Measurements from ENCODE around the gene NR3C1.
"Not testable (repeated sequence)": the region's sequence is repeated elsewhere in the genome, so short reads cannot be mapped to it uniquely, and the experiment has no call there.

Gene NR3C1

DNA sequence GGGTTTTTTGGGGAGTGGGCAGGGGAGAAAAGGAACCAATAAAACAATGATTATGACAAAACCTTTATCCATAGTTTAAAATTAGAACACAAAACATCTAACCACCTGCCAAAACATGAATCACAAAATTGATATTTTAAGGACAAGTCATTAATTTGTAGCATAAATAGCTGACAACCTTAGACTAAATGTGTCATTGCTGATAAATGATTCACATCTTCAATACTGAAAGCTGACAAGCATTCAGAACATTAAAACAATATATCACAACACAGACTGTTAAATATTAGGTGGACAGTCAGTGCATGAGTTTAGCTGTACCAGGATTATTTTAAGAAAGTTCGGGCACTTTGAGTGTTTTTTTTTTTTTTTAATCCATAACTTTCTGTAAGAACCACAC lies 71.5 kb downstream of the NR3C1 start:
- no peak for DNase-seq

DNA sequence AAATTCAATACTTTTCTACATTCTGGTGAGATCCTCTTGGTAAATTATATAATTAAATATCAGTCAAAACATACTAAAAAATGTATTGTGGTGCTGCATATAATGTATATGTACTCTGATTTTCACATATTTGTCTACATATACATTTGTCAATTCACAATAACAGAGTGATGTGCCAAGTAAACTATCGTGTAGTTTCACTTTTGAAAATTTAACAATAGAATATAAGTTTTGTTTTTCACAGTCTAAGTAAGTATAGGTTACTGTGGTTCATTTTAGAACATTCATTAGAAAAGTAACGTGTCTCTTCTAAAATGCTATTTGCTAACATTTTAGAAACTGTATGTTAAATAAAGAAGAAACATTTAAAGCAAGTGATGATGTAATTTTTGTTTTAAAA lies 73.6 kb downstream of the NR3C1 start:
- no peak for DNase-seq

DNA sequence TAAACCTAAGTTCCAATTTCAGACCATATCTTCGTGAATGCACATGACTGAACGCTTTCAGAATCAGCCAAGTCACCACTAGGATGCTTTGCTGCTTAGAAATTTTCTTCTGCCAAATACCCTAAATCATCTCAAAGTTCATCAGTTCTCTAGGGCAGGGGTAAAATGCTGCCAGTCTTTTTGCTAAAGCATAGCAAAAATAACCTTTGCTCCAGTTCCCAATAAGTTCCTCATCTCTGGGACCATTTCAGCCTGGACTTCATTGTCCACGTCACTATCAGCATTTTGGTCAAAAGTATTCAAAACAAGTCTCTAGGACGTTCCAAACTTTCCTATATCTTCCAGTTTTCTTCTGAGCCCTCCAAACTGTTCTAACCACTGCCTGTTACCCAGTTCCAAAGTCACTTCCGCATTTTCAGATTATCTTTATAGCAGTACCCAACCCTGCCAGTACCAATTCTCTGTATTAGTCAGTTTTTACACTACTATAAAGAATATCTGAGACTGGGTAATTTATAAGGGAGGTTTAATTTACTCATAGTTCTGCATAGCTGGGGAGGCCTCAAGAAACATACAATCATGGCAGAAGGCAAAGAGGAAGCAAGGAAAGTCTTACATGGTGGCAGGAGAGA lies 74.8 kb downstream of the NR3C1 start:
- DNase-seq, result no peak

DNA sequence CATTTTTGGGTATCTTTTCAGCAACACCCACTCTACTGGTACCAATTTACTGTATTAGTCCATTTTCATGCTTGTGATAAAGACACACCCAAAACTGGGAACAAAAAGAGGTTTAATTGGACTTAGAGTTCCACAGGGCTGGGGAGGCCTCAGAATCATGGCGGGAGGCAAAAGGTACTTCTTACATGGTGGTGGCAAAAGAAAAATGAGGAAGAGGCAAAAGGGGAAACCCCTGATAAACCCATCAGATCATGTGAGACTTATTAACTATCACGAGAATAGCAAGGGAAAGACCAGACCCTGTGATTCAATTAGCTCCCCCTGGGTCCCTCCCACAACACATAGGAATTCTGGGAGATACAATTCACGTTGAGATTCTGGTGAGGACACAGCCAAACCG lies 78.4 kb downstream of the NR3C1 start:
- not testable (repeated sequence) for DNase-seq

DNA sequence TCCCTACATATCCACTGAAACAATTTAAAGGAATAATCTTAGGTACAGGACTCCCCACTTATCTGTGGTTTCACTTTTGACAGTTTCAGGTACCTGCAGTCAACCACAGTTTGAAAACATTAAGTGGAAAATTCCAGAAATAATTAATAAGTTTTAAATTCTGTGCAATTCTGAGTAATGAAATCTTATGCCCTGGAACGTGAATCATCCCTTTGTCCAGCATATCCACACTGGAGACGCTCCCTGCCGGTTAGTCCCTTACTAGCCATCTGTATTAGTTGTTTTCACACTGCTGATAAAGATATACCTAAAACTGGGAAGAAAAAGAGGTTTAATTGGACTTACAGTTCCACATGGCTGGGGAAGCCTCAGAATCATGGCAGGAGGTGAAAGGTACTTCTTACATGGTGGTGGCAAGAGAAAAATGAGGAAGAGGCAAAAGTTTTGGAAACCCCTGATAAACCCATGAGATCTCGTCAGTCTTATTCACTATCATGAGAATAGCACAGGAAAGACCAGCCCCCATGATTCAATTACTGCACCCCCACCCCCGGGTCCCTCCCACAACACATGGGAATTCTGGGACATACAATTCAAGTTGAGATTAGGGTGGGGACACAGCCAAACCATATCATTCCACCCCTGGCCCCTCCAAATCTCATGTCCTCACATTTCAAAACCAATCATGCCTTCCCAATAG lies 80.4 kb downstream of the NR3C1 start:
- not testable (repeated sequence) for DNase-seq

DNA sequence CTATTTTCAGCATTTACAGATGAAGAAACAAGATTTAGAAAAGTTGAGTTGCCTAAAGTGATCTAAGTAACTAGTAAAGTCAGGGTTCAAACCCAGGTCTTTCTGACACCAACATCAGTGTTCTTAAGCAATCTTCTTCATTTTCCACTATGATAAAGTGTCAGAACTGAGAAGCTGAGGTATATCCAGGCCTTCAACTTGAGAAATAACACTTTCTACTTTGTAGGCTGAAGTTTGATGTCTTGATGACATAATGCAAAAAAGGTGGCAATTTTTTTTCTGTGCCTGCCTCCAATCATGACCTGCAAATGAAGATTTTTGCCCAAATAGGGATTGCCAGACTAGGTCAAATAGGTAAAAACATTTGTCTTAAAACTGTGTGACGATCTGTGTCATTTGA lies 81.3 kb downstream of the NR3C1 start:
- no peak for DNase-seq

DNA sequence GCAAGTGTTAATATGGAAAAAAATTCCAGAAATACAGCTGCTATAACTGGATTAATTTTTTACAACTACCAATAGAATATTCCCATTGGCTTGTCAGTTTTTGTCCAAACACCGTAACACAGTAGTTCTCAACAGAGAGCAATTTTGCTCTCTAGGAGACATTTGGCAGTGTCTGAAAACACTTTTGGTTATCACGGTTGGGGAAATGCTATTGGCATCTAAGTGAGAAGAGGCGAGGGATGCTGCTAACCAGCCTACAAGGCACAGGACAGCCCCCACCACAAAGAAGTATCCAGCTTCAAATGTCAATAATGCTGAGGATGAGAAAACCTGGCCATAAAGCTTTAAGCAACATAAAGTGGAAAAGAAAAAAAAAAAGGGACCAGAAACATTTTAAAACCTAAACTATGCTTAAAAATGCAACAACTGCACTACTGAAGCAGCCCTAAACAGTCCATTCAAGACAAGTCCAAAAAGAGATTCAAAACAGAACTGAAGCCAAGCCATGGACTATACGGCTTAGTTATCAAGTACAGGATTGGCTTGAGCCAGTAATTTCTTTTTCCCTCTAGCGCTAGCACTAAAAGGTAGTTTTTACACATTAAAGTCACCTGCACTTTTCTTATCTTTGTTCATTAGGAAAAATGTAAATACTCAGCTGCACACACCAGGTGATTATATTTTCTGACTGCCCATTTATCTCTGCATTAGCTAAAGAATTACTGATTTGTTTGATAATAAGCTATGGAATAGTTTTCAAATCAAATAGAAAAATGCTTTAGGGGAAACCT lies 83.9 kb downstream of the NR3C1 start:
- DNase-seq, result no peak

DNA sequence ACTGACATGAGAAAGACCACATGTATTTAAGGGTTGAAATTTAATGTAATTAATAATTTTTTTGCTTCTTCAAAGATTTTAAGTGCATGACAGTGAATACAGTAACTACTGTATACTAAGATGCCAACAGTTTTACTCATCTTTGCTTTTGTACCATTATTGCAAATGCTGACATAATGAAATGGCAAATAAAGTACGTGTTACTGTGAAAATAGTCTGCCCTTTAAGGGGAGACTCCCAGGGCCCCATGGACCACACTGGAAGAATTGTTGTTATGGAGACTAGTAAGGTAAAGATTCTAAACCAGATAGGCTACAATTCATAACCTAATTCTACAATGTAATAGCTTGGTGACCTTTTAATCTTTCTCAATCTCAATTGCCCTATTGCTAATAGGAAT lies 84.7 kb downstream of the NR3C1 start:
- no peak for DNase-seq

DNA sequence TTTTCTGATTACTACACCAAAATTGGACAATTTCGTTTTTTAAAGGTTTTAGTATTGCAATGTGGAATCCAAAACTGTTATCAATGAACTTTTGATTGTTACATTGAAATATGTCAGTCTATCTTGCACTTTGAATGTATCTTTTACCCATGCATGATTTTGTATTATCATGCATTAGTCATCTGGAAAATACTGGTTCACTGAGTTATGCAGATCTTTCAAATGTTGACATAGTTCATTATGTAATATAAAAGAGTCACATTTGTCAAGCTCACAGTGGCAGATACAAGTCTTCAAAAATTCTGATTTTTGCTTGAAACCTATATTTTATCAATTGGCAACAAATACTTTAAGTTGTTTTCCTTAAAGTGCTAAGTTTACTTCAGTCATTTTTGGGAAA lies 85.2 kb downstream of the NR3C1 start:
- no peak for DNase-seq

DNA sequence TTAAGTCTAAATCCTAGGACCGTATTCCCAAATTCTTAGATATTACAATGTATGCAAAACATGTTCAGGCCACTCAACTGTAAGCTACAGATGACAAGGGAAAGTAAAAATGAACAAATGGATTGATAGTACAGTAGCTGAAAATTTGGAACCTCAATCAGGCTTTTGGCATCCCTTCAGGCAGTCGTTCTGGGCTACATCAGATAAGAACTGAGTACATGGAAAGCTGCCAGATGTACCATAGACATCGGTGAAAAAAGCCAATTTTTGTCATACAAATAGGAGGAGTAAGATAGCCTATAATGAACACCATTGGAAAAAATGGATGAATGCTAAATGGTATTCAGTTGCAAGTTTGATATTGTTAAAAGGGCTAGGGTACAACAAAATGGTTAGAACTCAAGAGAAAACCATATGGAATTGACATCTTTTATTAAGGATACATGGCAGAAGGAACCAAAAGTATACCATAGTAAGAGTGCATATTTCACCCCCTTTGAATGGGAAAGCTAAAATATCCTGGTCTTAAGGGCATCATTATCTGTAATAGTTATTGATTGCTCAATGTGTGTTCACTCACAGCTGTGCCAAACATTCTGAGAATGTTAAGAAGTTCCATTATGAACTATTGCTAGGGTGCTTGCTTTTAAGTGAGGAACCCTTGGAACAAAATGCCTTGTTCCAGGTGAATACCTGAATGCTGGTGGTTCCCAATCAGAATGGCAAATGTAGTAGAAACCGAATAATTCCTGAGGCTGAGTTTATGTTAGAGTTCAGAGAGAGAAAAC lies 86.4 kb downstream of the NR3C1 start:
- DNase-seq, result no peak

DNA sequence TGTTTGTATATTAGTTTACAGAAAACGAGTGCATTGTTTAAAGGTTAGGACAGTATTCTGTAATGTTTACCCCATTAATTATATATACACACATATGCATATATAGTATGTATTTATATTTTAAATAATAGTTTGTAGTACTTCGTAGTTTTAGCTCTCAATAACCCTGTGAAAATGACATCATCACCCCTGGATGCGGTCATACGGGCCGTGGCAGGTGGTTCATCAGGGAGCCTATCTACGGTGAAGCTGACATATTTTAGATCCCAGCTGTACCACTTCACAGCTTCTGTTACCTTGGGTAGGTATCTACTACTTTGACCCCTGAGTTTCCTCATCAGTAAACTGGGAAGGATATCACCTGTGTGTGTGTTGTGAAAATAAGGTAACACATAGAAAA lies 87.1 kb downstream of the NR3C1 start:
- DNase-seq, result no peak

DNA sequence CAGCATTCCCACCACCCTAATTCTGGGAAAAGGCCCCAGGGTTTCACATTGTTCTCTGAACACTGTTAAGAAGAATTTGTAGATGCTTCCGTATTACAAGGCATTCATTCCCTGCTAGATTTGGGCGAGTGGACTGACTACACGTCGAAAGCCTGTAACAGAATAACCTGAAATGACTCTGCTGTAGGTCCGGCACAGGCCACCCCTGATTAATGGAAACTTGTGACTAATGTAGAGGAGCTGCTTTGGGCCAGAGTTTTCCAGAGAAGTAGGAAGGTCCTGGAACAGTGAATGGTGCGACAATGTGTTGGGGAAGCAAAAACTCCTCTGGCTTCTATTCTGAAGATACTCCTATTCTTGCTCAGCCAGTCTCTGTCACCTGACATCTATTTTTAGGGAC lies 87.6 kb downstream of the NR3C1 start:
- no peak for DNase-seq

DNA sequence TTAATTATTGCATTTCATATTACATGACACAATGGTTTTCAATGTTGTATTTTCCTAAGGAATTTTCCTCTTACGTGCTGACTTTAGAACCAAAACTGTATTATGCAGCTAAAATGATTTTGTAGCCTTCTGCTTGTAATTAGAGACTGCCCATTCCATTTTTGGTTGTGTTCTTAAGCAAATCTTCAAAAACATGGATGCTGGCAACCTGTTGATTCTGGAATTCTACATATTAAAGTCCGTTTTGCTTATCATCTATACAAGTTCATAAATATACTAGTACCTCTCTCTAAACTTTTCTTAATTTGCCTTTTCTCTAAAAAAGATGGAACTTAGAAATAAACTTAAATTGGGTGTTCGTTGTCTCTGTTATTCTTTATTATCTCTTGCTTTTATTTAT lies 88.3 kb downstream of the NR3C1 start:
- no peak for DNase-seq

DNA sequence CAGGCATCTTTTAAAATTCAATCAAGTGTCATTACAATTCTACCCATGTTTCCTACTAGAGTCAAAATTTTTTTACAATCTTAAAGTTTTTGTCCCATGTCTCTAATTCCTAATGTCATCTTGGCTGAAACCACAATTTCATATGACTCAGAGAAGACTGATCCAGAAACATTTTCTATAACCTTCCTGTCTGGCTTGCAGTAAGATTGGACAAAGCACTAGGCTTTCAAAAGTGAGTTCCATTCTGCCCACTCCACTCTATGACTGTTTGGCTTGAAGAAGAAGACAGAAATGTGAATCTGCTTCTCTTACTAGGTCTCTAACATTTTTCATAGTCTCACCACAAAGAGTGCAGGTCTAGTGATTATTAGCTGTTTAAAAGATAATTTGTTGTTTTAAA lies 88.8 kb downstream of the NR3C1 start:
- no peak for DNase-seq

DNA sequence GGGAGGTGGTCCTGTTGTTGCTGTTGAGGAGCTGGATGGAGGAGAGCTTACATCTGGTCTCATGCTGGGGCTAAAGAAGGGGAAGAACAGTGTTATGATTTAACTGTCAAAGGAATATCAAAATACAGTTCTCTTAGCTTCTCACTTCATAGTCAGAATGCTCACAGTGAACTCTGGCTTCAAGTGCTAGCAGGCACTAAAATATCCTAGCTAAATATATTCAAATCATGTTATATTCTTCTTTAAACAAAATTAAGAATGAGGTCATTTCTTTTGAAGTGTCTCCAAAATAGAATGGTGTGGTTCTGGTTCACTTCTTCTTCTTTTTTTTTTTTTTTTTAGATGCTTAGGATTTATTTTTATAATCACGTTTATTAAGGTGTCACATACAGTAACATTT lies 89.4 kb downstream of the NR3C1 start:
- no peak for DNase-seq

DNA sequence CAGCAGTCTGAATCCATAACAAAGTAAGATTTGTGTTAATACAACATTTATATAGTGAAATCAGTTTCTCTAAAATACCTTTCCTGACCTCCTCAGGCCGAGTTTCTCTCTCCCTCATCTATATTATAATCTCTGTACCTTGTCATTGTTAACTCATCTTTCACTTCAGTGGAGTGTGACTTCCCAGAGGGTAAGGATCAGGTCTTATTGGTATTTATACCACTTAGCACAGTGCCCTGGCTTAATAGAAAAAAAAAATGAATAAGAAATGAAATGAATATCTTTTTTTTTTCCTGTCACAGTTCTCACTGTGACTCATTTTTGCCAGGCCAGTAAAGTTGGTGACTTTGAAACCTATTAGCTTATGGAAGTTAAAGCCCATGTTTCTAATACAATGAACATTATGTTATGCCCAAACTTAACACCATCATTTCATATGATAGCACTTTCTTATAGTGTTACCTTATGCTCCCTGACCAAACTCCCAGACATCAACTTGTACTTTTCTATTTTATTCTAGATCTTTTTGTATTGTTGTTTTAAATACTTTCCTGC lies 90.1 kb downstream of the NR3C1 start:
- DNase-seq, result no peak

DNA sequence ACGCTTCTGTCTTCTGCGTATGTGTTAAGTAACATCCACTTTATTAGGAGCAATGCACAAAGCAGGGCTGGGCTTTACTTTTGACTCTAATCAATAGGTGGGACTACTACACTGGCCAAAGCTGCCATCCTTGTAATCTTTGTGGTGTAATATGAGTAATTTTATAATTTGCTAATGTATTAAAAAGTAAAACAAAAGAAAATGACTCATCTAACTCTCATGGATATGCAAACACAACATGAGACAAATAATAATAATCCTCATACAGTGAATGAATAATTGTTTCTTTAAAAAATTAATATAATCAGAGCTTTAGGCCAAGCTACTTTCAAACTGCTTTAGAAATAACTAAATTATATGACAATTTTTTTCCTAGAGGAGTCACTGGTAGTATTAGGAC lies 90.7 kb downstream of the NR3C1 start:
- DNase-seq, result no peak

DNA sequence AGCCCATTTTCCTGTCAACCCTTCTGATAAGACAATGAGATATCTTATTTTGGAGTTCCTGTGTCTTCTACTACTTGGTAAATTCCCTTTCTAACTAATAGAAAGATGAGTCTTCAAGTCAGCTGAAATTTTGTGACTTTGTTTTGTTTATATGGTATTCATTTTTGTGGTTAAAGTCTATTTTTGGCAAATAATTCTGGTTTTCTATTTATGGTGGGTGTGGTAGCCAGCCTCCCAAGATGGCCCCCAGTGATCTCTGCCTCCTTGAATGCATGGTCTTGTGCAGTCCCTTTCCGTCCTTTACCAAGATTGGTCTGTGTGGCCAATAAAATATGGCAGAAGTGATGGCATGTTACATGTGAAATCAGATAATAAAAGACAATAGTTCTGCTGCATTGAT lies 91.5 kb downstream of the NR3C1 start:
- DNase-seq, result no peak

DNA sequence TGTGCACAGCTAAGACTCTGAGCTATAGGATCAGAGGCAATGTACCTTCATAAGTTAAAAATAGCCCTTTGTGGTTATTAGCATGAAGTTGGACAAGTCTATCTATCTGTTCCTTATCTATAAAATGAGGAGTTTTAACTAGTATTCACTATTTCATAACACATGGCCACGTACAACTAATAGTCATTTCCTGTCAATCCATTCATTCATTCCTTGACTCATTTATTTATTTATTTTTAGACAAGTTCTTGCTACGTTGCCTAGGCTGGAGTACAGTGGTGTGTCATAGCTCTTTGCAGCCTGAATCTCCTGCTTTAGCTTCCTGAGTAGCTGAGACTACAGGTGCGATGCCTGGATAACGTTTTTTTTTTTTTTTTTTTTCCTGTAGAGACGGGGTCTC lies 92.1 kb downstream of the NR3C1 start:
- DNase-seq, result no peak

DNA sequence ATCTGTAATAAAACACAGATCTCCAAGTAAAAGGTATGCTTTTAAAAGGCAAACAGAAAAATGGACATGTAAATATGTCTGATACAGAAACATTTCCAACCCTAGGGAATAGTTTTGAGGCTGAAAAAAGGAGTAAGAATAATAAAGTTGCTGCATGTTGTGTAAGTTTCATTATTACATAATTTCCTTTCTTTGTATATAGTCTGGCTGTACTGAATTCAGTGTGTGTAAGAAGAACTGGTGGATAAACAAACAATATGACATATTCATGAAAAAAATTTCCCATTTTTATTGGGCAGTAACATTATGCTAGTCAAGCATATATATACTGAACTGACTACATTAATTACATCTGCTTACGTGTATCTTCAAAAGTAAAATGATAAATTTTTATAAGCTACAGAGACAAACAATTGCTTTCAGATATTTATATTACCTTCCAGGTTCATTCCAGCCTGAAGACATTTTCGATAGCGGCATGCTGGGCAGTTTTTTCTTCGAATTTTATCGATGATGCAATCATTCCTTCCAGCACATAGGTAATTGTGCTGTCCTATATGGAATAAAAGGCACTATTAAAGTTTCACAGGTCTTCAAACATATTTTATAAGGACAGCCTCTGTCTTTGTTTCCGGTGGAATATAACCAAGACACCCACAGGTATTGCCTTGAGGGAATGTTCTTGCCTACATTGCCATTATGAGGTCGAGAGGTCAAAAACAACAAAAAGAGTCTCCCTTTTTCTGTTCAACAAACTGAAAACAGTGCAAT lies 93.6 kb downstream of the NR3C1 start:
- DNase-seq, result no peak

DNA sequence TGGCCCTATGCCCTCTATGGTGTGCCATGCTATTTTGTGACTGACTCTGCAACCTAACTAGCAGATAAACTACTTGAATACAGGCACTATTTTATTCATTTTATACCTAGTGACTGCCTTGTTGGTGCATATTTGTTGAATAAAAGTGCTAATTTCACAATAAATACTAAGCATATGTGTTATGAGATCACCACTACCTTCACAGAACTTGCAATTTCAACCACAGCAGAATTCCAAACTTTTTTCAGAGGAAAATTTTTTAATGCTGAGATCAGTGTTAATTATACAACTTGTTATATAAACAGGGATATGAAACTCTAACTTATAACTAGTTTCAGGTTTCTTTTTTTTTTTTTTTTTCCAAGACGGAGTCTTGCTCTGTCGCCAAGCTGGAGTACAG lies 94.8 kb downstream of the NR3C1 start:
- DNase-seq, result no peak

DNA sequence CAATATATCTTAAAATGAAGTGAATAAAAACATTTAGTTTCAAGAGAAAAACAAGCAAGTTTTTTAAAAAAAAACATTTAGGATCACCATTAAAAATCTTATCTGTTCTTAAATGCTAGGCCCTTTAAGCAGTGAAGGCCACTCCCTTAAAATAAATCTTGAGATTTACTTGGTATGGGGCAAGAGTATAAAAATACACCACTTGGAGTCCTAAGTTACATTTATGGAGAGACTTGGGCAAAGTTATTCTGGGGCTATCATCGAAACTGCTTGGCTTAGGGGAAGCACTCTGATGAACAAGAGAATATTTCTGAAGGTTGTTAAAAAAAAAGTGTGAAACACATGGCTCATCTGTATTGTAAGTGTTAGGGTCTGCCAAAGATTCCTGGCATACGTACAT lies 97.4 kb downstream of the NR3C1 start:
- DNase-seq, result no peak

Data from T-helper 9 cell (primary cell).